Fibroblast of peridontal ligament (primary cell): ENCODE data around the gene RGS14.
"Not testable (repeated sequence)": the region's sequence is repeated elsewhere in the genome, so short reads cannot be mapped to it uniquely, and the experiment has no call there.

Source experiments
- DNase-seq: peaks from one replicate; pipeline ENCODE4 v3.0.0-alpha.2; 2010; ENCODE audit errors: extremely low read depth

Gene RGS14

DNA sequence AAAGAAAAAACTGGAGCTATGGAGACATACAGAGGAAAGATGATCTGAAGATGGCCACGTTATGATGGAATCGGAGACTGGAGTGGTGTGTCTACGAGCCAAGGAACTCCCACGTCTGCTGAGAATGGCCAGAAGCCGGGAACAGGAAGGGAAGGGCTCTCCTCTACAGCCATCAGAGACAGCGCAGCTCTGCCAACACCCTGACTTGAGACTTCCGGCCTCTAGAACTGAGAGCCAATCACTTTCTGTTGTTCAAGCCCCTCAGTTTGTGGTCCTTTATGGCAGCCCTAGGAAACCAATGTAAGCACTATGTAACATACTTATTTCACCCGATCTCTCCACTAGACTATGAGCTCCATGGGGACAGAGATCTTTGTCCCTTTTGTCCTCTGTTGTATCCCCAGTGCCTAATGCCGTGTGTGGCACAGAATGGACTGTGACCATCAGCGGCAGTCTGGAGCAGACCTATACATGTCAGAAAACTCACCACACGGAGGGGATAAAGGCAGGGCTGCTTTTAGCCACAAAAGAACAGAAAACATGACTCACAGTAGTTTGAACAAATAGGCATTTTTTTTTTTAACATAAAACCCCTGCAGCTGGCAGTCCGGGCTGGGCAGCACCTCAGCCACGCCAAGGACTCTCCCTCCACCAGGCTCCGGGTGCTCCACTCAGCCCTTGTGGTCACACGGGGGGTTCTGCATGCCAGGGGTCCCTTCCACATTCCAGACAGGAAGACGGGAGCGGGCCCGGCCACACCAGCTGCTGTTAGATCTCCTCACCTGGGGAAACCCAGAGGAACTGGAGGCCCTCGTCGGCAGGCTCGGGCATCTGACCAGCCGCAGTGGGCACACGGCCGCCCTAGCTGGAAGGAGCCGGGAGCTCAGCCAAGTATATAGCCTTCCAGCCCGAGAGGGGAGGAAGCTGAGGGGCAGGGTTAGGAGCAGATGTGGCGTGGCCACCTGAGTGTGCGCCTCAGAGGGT is 29.9 kb upstream of the RGS14 start:
- peak; percentile 10 for DNase-seq

GRCh38 chr5:177328545-177329231 is 29.0 kb upstream of the RGS14 start:
- DNase-seq: no peak

DNA sequence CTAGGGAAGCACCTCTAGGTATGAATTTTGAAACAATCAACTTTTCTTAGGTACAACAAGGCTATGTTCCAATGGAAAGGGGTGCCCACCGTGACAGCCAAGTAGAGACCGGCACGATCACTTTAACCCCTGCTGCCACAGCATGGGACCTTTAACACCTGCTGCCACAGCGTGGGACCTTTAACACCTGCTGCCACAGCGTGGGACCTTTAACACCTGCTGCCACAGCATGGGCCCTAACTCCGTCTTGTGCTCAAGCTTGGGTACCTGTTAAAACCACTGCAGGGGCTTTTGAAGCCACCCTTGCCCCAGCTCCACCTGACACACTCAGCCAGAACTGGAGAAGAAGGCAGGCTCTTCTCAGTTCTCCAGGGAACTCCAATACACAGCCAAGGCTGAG is 27.8 kb upstream of the RGS14 start:
- no peak for DNase-seq

- DNase-seq: no peak
These were observed 26.5 kb upstream of the RGS14 start for GRCh38 chr5:177330991-177331842.

DNA sequence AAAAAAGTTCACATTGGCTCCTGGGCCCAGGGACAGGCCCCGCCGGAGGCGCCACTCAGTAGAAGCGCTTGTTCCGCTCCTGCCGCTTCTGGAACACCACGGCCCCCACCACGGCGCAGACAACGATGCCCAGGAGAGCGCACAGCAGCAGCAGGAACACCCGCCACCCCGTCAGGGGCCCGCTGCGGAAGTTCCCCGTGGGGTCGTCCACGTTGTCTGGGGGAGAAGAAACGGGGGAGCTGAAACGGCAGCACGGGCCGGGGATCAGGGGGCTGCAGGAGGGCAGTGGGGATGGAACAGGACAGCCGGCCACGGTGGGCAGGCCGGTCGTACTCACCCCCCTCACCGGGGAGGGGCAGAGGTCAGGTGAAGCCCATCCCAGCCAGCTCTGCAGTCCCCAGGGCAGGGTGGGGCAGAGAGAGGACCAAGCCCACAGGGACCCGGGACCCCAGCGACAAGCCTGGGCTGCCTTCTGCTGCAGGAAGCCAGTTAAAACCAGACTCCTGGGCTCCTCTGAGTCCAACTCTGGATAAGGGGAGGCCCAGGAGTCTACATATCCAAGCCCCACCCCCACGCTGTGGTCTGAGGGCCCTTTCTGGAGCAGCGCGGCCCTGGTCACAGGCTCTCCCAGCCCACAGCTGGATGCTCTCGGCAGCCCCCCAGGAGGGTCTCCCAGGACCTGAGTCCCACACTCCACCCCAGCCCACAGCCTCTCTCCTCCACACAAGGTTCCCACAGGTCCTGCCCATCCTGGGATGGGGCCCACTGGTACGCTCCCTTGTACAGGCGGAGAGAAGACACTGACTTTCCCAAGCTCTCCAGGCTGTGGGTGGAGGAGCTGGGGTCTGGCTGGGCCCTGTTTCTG is 25.5 kb upstream of the RGS14 start:
- no peak for DNase-seq

GRCh38 chr5:177332896-177333260 is 24.8 kb upstream of the RGS14 start:
- no peak for DNase-seq

- DNase-seq: no peak
These were observed 24.1 kb upstream of the RGS14 start for GRCh38 chr5:177333420-177334154.

- DNase-seq: no peak
These were observed 23.6 kb upstream of the RGS14 start for GRCh38 chr5:177334155-177334551.

GRCh38 chr5:177334781-177335700 is 22.7 kb upstream of the RGS14 start:
- DNase-seq: no peak

- no peak for DNase-seq
These were observed 22.0 kb upstream of the RGS14 start for GRCh38 chr5:177335701-177336065.

- no peak for DNase-seq
These were observed 21.6 kb upstream of the RGS14 start for GRCh38 chr5:177336112-177336511.

DNA sequence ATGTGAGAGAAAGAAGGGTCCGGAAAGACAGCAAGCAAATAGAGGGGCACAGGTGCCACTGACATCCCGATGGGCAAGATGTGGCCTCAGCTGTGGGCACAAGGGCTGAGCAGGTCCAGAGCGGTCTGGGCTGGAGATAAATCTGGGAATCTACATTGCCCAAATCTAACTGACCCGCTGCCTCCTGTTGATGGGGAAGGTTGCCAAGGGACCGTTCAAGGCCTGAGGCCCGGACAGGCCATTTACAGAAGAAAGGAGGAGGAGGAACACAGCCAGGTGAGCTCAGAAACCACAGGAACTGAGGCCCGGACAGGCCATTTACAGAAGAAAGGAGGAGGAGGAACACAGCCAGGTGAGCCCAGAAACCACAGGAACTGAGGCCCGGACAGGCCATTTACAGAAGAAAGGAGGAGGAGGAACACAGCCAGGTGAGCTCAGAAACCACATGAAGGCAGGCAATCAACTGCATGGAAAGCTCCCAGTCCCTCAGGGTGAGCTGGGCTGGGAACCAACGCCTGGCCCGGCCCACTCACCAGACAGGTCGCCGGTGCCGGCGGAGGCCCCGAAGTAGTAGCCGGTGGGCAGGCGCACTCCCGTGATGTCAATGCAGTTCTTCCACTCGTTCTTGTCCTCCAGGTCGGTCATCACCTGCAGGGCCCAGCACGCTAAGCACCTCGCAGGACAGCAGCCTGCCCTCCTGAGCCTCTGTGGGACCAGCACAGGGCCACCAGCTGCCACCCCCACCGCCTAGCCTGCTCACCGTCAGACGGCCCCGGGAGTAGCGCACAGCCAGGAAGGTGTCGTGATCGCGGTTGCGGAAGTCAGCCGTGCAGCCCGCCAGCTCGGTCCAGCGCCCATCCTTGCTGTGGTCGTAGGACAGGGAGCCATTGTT is 20.9 kb upstream of the RGS14 start:
- no peak for DNase-seq

DNA sequence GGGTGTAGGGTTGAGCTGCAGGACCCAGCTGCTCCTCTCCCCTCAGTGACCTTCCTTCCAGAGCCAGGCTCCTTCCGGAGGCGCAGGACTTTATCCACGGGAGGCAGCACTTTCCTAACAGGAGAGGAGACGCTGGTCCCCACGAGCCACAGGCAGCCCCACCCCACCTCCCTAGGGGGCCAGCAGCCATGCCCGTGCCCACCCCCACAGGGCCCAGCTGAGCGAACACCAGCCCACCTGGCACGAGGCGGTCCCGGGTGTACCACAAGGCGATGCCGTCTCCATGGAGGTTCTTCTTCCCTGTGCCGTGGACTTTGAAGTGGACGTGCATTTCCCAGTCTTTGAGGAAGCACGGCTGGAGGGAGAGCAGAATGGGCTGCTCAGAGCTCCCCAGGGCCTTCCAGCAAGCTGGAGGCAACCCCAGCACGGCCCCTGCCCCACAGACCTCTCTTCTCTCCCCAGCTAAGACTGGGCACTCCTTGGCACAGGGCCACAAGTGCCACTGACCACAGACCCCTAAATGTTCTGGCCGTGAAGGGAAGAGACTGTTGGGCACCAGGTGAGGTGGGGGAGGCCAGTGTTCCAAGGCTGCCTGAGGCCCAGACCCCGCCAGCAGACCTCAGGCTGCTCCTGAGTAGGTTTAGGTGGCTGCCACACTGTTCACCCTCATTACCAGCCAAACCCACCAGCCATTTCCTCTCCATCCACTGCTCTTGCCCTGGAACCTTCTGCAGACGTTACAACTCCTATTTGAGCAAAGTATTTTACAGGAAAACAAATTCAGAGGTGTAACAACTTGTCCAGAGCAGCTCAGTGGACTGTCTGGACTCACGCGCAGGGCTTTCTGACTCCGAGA is 19.2 kb upstream of the RGS14 start:
- DNase-seq: no peak

DNA sequence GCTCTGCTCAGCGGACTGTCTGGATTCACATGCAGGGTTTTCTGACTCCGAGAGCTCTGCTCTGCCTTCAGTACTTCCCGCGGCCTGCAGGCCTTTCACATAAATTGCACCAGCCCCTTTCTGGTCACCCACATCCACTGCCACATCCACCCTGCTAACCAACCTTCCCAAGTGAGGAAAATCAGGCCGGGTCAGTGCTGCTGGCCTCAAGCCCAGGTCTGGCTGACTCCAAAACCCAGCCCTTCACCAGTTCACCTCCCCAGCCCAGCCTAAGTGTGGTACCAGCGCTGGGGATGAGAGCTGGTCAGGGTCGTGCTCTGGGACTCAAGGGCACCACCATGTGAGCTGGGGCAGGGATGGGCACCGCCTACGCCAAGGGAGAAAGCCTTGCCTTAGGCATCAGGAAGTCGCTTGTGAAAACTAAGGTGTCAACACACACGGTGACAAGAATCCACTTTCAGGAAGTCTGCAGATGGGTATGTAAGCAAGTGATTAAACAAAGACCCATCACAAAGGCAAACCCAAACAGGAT is 18.6 kb upstream of the RGS14 start:
- DNase-seq: no peak

GRCh38 chr5:177343000-177343399 is 14.7 kb upstream of the RGS14 start:
- not testable (repeated sequence) for DNase-seq

GRCh38 chr5:177343777-177344176 is 13.9 kb upstream of the RGS14 start:
- DNase-seq: no peak

GRCh38 chr5:177344891-177345290 is 12.8 kb upstream of the RGS14 start:
- no peak for DNase-seq
